ENCODE results near the gene JSRP1. TPM values are rescaled to one million over a fixed set of nuclear protein-coding genes. Genes with fewer than 3 reads are reported as not detected.

Gene JSRP1
- total RNA-seq, 1 donor from 2014 or later = 3.5 TPM

- TF ChIP-seq, protein P1, sequence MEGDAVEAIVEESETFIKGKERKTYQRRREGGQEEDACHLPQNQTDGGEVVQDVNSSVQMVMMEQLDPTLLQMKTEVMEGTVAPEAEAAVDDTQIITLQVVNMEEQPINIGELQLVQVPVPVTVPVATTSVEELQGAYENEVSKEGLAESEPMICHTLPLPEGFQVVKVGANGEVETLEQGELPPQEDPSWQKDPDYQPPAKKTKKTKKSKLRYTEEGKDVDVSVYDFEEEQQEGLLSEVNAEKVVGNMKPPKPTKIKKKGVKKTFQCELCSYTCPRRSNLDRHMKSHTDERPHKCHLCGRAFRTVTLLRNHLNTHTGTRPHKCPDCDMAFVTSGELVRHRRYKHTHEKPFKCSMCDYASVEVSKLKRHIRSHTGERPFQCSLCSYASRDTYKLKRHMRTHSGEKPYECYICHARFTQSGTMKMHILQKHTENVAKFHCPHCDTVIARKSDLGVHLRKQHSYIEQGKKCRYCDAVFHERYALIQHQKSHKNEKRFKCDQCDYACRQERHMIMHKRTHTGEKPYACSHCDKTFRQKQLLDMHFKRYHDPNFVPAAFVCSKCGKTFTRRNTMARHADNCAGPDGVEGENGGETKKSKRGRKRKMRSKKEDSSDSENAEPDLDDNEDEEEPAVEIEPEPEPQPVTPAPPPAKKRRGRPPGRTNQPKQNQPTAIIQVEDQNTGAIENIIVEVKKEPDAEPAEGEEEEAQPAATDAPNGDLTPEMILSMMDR (conservative IDR thresholded peaks at IDR 0.05; ENCODE audit: low read depth, low read length) = no peak
- H3K4me3 ChIP-seq (ENCODE audit: low read depth, low read length) = peak overlapping the region; percentile 74
- DNase-seq (ENCODE audit: low read depth) = no peak
These were observed 12.6 kb upstream of the JSRP1 start for GRCh38 chr19:2268861-2269243.

- DNase-seq (ENCODE audit: low read depth) = no peak
- TF ChIP-seq, protein P1 (conservative IDR thresholded peaks at IDR 0.05; ENCODE audit: low read depth, low read length) = no peak
- H3K4me3 ChIP-seq (ENCODE audit: low read depth, low read length) = peak overlapping the region; percentile 74
These were observed 12.2 kb upstream of the JSRP1 start for GRCh38 chr19:2268480-2268830.

DNA sequence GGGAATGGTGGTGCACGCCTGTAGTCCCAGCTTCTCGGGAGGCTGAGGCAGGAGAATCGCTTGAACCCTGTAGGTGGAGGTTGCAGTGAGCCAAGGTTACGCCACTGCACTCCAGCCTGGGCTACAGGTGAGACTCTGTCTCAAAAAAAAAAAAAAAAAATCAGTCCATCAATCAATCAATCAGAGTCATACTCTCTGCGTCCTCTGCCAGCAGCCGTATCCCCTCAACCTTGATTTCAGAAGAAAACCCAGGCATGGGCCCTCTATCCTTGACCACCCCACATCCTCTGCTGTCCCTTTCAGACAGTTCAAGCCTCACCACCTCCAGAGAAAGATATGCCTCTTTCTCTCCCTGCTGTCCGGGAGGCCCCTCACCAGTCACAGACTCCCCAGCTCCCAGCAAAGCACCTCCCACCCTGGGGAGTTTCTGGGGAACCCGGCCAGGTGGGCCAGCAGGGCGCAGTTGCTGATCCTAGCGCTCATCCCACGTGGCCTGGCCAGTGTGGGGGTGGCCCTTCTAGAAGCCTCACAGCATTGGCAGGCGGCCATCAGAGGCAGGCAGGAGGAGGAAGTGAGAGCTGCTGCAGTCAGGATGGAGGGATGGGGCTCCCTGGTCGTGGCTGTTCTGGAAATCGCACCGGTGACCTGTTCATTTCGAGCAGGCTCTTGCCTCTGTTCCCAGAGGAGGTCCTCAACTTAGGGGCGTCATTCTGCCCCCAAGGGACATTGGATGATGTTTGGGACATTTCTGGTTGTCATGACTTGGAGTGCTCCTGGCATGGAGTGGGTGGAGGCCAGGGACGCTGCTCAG lies 10.2 kb upstream of the JSRP1 start:
- TF ChIP-seq, protein P1 (conservative IDR thresholded peaks at IDR 0.05; ENCODE audit: low read depth, low read length) = no peak
- no peak overlapping the region for H3K4me3 ChIP-seq (ENCODE audit: low read depth, low read length)
- DNase-seq (ENCODE audit: low read depth) = no peak

DNA sequence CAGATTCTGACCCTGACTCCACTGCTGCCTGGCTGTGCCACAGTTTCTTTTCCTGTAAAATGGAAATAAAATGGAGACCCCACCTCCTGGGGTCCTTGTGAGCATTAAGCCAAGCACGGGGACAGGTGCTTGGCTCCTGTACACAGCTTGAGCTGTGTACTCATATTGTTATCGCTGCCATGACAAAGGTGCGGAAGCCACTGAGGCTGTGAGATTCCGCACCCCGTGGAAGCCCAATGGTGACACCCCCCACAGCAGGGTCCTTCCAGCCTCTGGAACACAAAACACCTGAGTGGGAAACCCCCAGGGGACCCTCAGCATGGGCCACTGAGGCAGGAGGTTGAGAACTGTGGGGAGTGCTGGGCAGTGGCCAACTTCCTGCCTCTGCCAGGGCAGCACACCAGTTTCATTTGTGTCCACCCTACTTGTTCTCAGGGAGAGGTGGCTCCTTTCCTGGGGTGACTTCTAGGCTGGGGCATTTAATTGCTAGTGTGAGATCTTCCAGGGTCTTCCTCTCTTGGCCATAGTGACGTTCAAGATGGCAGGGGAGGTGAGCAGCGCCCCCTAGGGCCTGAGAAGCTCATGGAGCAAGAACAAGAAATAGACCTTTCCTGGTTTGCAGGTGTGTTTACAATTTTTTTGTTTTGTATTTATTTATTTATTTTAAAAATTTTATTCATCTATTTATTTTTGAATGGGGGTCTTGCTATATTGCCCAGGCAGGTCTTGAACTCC lies 5.4 kb upstream of the JSRP1 start:
- H3K4me3 ChIP-seq (ENCODE audit: low read depth, low read length) = no peak overlapping the region
- TF ChIP-seq, protein P1 (conservative IDR thresholded peaks at IDR 0.05; ENCODE audit: low read depth, low read length) = peak; percentile 79
- DNase-seq (ENCODE audit: low read depth) = no peak

DNA sequence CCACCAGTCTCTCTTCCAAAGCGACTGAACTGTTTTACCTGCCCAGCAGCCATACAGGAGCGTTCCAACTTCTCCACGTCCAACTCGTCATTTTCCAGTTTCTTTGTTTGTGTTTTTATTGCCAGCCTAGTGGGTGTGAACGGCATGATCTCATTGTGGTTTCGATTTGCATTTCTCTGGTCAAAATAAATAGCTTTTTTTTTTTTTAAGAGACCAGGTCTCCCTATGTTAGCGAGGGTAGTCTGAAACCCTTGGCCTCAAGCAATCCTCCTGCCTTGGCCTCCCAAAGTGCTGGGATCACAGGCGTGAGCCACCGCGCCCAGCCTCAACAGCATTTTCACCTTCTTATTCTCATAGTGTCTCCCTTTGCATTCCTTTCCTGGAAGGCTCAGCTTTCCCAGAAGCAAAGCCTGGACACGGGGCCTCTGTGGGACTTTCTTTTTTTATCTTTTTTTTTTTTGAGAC lies 4.2 kb upstream of the JSRP1 start:
- DNase-seq (ENCODE audit: low read depth) = no peak
- TF ChIP-seq, protein P1 (conservative IDR thresholded peaks at IDR 0.05; ENCODE audit: low read depth, low read length) = no peak
- no peak overlapping the region for H3K4me3 ChIP-seq (ENCODE audit: low read depth, low read length)

GRCh38 chr19:2259336-2259735 lies 3.1 kb upstream of the JSRP1 start:
- TF ChIP-seq, protein P1 (conservative IDR thresholded peaks at IDR 0.05; ENCODE audit: low read depth, low read length) = no peak
- H3K4me3 ChIP-seq (ENCODE audit: low read depth, low read length) = no peak overlapping the region
- DNase-seq (ENCODE audit: low read depth) = no peak

Measured in epithelial cell of proximal tubule (primary cell).